Measurements from ENCODE around the gene STKLD1. TPM values are rescaled to one million over a fixed set of nuclear protein-coding genes. Genes with fewer than 3 reads are reported as not detected.

The STKLD1 gene
- polyA plus RNA-seq, 2 of the 4 experiments (the other 2 are of a cell fraction): 1.1 to 1.2 TPM

GRCh38 chr9:133393399-133393798 lies 17.2 kb downstream of the STKLD1 start (continued):
- TF ChIP-seq, protein P1, sequence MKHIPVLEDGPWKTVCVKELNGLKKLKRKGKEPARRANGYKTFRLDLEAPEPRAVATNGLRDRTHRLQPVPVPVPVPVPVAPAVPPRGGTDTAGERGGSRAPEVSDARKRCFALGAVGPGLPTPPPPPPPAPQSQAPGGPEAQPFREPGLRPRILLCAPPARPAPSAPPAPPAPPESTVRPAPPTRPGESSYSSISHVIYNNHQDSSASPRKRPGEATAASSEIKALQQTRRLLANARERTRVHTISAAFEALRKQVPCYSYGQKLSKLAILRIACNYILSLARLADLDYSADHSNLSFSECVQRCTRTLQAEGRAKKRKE (CRISPR knock-in tag; IDR thresholded peaks at IDR 0.05; ENCODE audit: low read depth): no peak
- TF ChIP-seq NR3C1 (IDR thresholded peaks at IDR 0.05) (no peak), POLR2A (IDR thresholded peaks at IDR 0.05; ENCODE audit: low read length) (no peak), JUN (IDR thresholded peaks at IDR 0.05) (no peak), RCOR1 (IDR thresholded peaks at IDR 0.05; ENCODE audit: low read depth, low read length) (no peak)

GRCh38 chr9:133394687-133395271 lies 18.6 kb downstream of the STKLD1 start:
- ChIA-PET POLR2A (interaction anchor here (0.6 kb wide), 1 partner anchor 14 kb away, joined by 7 read pairs; no protein-coding TSS in a partner anchor), CTCF (interaction anchor here (0.9 to 4.4 kb wide), 13 partner anchors 8 to 92 kb away, joined by 3 to 21 read pairs (median 5); no protein-coding TSS in a partner anchor)
- Histone ChIP-seq H3K4me1 (no peaks in the 10 kb centered on the region), H3K4me3 (no peak overlapping the region), H3K27ac (no peak overlapping the region), H3K9me3 (no peaks in the 10 kb centered on the region), H3K4me2 (no peak overlapping the region)
- DNase-seq (ENCODE audit: low read depth in 1 of 2, low spot score in 1 of 2) (no peak), ATAC-seq (peak; percentile 9 to 30; a peak in 3 of 6 replicates), FAIRE-seq (no peak)
- TF ChIP-seq GATA3 (IDR thresholded peaks at IDR 0.05; ENCODE audit: borderline replicate concordance): no peak
- TF ChIP-seq HES2 (IDR thresholded peaks at IDR 0.05): no peak
- TF ChIP-seq, protein P2, sequence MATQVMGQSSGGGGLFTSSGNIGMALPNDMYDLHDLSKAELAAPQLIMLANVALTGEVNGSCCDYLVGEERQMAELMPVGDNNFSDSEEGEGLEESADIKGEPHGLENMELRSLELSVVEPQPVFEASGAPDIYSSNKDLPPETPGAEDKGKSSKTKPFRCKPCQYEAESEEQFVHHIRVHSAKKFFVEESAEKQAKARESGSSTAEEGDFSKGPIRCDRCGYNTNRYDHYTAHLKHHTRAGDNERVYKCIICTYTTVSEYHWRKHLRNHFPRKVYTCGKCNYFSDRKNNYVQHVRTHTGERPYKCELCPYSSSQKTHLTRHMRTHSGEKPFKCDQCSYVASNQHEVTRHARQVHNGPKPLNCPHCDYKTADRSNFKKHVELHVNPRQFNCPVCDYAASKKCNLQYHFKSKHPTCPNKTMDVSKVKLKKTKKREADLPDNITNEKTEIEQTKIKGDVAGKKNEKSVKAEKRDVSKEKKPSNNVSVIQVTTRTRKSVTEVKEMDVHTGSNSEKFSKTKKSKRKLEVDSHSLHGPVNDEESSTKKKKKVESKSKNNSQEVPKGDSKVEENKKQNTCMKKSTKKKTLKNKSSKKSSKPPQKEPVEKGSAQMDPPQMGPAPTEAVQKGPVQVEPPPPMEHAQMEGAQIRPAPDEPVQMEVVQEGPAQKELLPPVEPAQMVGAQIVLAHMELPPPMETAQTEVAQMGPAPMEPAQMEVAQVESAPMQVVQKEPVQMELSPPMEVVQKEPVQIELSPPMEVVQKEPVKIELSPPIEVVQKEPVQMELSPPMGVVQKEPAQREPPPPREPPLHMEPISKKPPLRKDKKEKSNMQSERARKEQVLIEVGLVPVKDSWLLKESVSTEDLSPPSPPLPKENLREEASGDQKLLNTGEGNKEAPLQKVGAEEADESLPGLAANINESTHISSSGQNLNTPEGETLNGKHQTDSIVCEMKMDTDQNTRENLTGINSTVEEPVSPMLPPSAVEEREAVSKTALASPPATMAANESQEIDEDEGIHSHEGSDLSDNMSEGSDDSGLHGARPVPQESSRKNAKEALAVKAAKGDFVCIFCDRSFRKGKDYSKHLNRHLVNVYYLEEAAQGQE (IDR thresholded peaks at IDR 0.05): no peak
- TF ChIP-seq POLR2A (IDR thresholded peaks at IDR 0.05; ENCODE audit: low read length): no peak
- no peak for TF ChIP-seq CHD4 (IDR thresholded peaks at IDR 0.05; ENCODE audit: borderline replicate concordance)
- no peak for TF ChIP-seq BHLHE40 (IDR thresholded peaks at IDR 0.05; ENCODE audit: low read depth, low read length)
- TF ChIP-seq EHF (CRISPR knock-in tag; IDR thresholded peaks at IDR 0.05): no peak
- no peak for TF ChIP-seq KDM1A (IDR thresholded peaks at IDR 0.05; ENCODE audit: low read depth)
- TF ChIP-seq FOXS1 (CRISPR knock-in tag; IDR thresholded peaks at IDR 0.05): no peak
- no peak for TF ChIP-seq NFE2L2 (conservative IDR thresholded peaks at IDR 0.05; ENCODE audit: low read length)
- no peak for TF ChIP-seq NPAS2 (CRISPR knock-in tag; IDR thresholded peaks at IDR 0.05; ENCODE audit: borderline replicate concordance)
- TF ChIP-seq, protein P3, sequence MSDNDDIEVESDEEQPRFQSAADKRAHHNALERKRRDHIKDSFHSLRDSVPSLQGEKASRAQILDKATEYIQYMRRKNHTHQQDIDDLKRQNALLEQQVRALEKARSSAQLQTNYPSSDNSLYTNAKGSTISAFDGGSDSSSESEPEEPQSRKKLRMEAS (IDR thresholded peaks at IDR 0.05): no peak
- no peak for TF ChIP-seq RCOR1 (IDR thresholded peaks at IDR 0.05; ENCODE audit: low read depth, low read length)
- no peak for TF ChIP-seq HOXB13 (CRISPR knock-in tag; IDR thresholded peaks at IDR 0.05; ENCODE audit: low read depth)
- no peak for TF ChIP-seq FOSB (CRISPR knock-in tag; IDR thresholded peaks at IDR 0.05)
- no peak for TF ChIP-seq HOXA7 (CRISPR knock-in tag; IDR thresholded peaks at IDR 0.05)
- TF ChIP-seq PHF8 (IDR thresholded peaks at IDR 0.05; ENCODE audit: borderline replicate concordance, low read depth): no peak
- no peak for TF ChIP-seq EHMT2 (IDR thresholded peaks at IDR 0.05; ENCODE audit: low read depth)
- WGBS (ENCODE audit: missing lambda C conversion rate): 25% methylated on average over 8 of the region's 8 CpGs

DNA sequence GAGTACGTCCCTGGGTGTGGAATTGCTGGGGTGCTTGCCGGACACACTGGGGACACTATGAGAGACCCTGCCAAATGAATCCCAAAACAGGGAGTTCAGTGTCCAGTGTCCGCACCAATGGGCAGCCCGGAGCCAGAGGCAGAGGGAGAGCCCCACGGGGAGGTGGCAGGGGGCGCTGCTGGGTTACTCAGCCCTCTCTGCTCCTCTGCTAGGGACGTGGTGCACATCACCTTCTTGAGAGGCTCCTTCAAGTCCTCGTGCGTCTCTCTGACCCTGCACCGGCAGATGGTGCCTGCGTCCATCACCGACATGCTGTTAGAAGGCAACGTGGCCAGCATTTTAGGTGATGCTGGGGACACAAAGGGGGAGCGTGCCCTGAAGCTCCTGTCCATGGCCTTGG lies 20.8 kb downstream of the STKLD1 start:
- ChIA-PET CTCF (interaction anchor here (1.0 to 4.4 kb wide), 11 partner anchors 9 to 93 kb away, joined by 3 to 21 read pairs (median 3); no protein-coding TSS in a partner anchor), POLR2A (no interaction called here)
- DNase-seq (ENCODE audit: low read depth in 1 of 2, low spot score in 1 of 2) (peak; percentile 27 to 61), FAIRE-seq (no peak), ATAC-seq (peak; percentile 74 to 83)
- Histone ChIP-seq H3K27ac (no peak overlapping the region), H3K4me2 (no peak overlapping the region), H3K4me1 (no peaks in the 10 kb centered on the region), H3K4me3 (no peak overlapping the region), H3K9me3 (no peaks in the 10 kb centered on the region)
- 25% methylated on average over 12 of the region's 14 CpGs for WGBS (ENCODE audit: missing lambda C conversion rate)
- TF ChIP-seq RNF2 (IDR thresholded peaks at IDR 0.05; ENCODE audit: borderline replicate concordance, low read depth) (no peak), JUN (IDR thresholded peaks at IDR 0.05) (no peak), EHF (CRISPR knock-in tag; IDR thresholded peaks at IDR 0.05) (no peak), ZFP36 (IDR thresholded peaks at IDR 0.05; ENCODE audit: borderline replicate concordance, partially characterized antibody) (no peak), CTCF (IDR thresholded peaks at IDR 0.05) (peak; percentile 23; the same call in 1 of the 3 replicates), RAD21 (conservative IDR thresholded peaks at IDR 0.05 in 1 of 2, IDR thresholded peaks at IDR 0.05 in 1 of 2) (peak in 1 of 2 experiments; percentile 34; a peak in 1 of 5 replicates), CHD2 (IDR thresholded peaks at IDR 0.05; ENCODE audit: low read length, partially characterized antibody) (no peak)

Data from A549 (cell line).